IMR-90 (cell line): ENCODE data around the gene CUX1. TPM values are rescaled to one million over a fixed set of nuclear protein-coding genes. Genes with fewer than 3 reads are reported as not detected.

Experiments used
- ATAC-seq: fragments of 200-7000 bp; cut with Tn5 transposase; 2 replicates; pipeline ENCODE4 v1.9.1; 2020; ENCODE audit warnings: low read depth, mild to moderate bottlenecking, moderate library complexity
- BruUV-seq: library from RNA; stranded (reverse); fragments of 400-500 nt; replicated peaks from 2 replicates; lab custom pipeline; 2021; lab: Mats Ljungman, UMichigan
- CTCF ChIA-PET: fragments of 300-600 bp; formaldehyde crosslinking; extraction: SDS; loops from one replicate; lab custom pipeline; 2021; ENCODE audit warnings: antibody characterized with exemption; lab: Yijun Ruan, JAX
- POLR2A ChIA-PET: fragments of 300-600 bp; sonication (Branson Sonifier 250); formaldehyde crosslinking; loops from one replicate; lab custom pipeline; 2022; ENCODE audit warnings: antibody characterized with exemption; ENCODE audit not compliant: unreplicated experiment; lab: Charles Lee
- DNase-seq: peaks from one replicate; pipeline ENCODE4 v3.0.0; 2013
- H2AFZ ChIP-seq: replicated peaks from 2 replicates; pipeline ENCODE3; 2013; ENCODE audit warnings: low read length, mild to moderate bottlenecking; ENCODE audit not compliant: poor library complexity
- H2AK5ac ChIP-seq: 2 replicates; pipeline ENCODE4 v1.6.1; 2013; ENCODE audit warnings: low read depth, low read length, inconsistent platforms
- H2AK9ac ChIP-seq: replicated peaks from 2 replicates; pipeline ENCODE3; 2013; ENCODE audit warnings: mild to moderate bottlenecking, low read depth, low read length, moderate library complexity; ENCODE audit not compliant: poor library complexity
- H2BK120ac ChIP-seq: 2 replicates; pipeline ENCODE4 v1.6.1; 2013; ENCODE audit warnings: low read depth, low read length, inconsistent platforms
- H2BK15ac ChIP-seq: 3 replicates; pipeline ENCODE4 v1.6.1; 2013; ENCODE audit warnings: low read depth, low read length, inconsistent platforms
- H2BK20ac ChIP-seq: 2 replicates; pipeline ENCODE4 v1.6.1; 2013; ENCODE audit warnings: low read depth, mild to moderate bottlenecking, inconsistent platforms, low read length, moderate library complexity
- H2BK5ac ChIP-seq: 2 replicates; pipeline ENCODE4 v1.6.1; 2013; ENCODE audit warnings: mild to moderate bottlenecking, low read depth, low read length, inconsistent platforms; ENCODE audit not compliant: poor library complexity, severe bottlenecking
- H3K14ac ChIP-seq: replicated peaks from 2 replicates; pipeline ENCODE4 v1.6.1; 2013; ENCODE audit warnings: low read depth, low read length, inconsistent platforms
- H3K18ac ChIP-seq: 2 replicates; pipeline ENCODE4 v1.6.1; 2013; ENCODE audit warnings: low read depth, low read length, control low read depth
- H3K23ac ChIP-seq: 2 replicates; pipeline ENCODE4 v1.6.1; 2013; ENCODE audit warnings: low read depth, low read length, inconsistent platforms
- H3K27ac ChIP-seq: 2 replicates; pipeline ENCODE4 v1.5.1; 2013; ENCODE audit warnings: mild to moderate bottlenecking, control low read depth, low read length; ENCODE audit not compliant: insufficient read depth
- H3K27me3 ChIP-seq: 2 replicates; pipeline ENCODE4 v1.6.1; 2013; ENCODE audit warnings: low read length; ENCODE audit not compliant: control insufficient read depth, insufficient read depth
- H3K36me3 ChIP-seq: 2 replicates; pipeline ENCODE4 v1.6.1; 2013; ENCODE audit warnings: low read length, mixed read lengths; ENCODE audit not compliant: control insufficient read depth, insufficient read depth
- H3K4ac ChIP-seq: 2 replicates; pipeline ENCODE4 v1.6.1; 2013; ENCODE audit warnings: low read depth, low read length, inconsistent platforms
- H3K4me1 ChIP-seq: 2 replicates; pipeline ENCODE4 v1.6.1; 2013; ENCODE audit warnings: low read length, mixed read lengths; ENCODE audit not compliant: control insufficient read depth, insufficient read depth
- H3K4me2 ChIP-seq: 2 replicates; pipeline ENCODE4 v1.6.1; 2013; ENCODE audit warnings: low read depth, mild to moderate bottlenecking, control low read depth, low read length, moderate library complexity
- H3K4me3 ChIP-seq: 2 replicates; pipeline ENCODE4 v1.5.1; 2013; ENCODE audit warnings: low read depth, mild to moderate bottlenecking, control low read depth, low read length, moderate library complexity; ENCODE audit not compliant: insufficient read depth
- H3K56ac ChIP-seq: 2 replicates; pipeline ENCODE4 v1.6.1; 2013; ENCODE audit warnings: low read length, inconsistent platforms; ENCODE audit not compliant: insufficient read depth; ENCODE audit errors: extremely low read depth
- H3K79me1 ChIP-seq, 2 experiments: 2 replicates each; pipeline ENCODE4 v1.6.1; 2013; ENCODE audit warnings: low read length in 2 of 2, inconsistent platforms in 1 of 2, low read depth in 1 of 2
- H3K9ac ChIP-seq: 2 replicates; pipeline ENCODE4 v1.6.1; 2013; ENCODE audit warnings: low read depth, low read length, control low read depth
- H3K9me1 ChIP-seq: 2 replicates; pipeline ENCODE4 v1.6.1; 2013; ENCODE audit warnings: low read length, inconsistent platforms; ENCODE audit not compliant: insufficient read depth
- H3K9me3 ChIP-seq: 2 replicates; pipeline ENCODE4 v1.6.1; 2013; ENCODE audit warnings: low read length; ENCODE audit not compliant: control insufficient read depth, insufficient read depth
- H4K20me1 ChIP-seq: 2 replicates; pipeline ENCODE4 v1.6.1; 2013; ENCODE audit warnings: low read length, inconsistent platforms; ENCODE audit not compliant: insufficient read depth
- H4K5ac ChIP-seq: 2 replicates; pipeline ENCODE4 v1.6.1; 2013; ENCODE audit warnings: mild to moderate bottlenecking, low read depth, low read length, control low read depth
- H4K8ac ChIP-seq, 2 experiments: 2 replicates each; pipeline ENCODE4 v1.6.1; 2013; ENCODE audit warnings: low read depth in 2 of 2, low read length in 2 of 2, control low read depth in 1 of 2, inconsistent platforms in 1 of 2
- H4K91ac ChIP-seq: 2 replicates; pipeline ENCODE4 v1.6.1; 2013; ENCODE audit warnings: low read depth, low read length, inconsistent platforms; ENCODE audit not compliant: insufficient read depth
- BHLHE40 ChIP-seq: fragments of 150-350 bp; IDR thresholded peaks from 2 replicates; pipeline ENCODE4 v1.6.1; 2016; ENCODE audit warnings: mild to moderate bottlenecking, low read depth, low read length
- CHD1 ChIP-seq: IDR thresholded peaks from 2 replicates; pipeline ENCODE4 v1.6.1; 2012; ENCODE audit warnings: low read depth, low read length, improper control_type of control experiment
- FOS ChIP-seq: fragments of 150-350 bp; IDR thresholded peaks from 2 replicates; pipeline ENCODE4 v1.6.1; 2016; ENCODE audit warnings: low read depth, low read length
- MAZ ChIP-seq: IDR thresholded peaks from 2 replicates; pipeline ENCODE4 v1.6.1; 2012; ENCODE audit warnings: low read depth, mild to moderate bottlenecking, low read length, improper control_type of control experiment, moderate library complexity, borderline replicate concordance
- SMC3 ChIP-seq: fragments of 150-350 bp; IDR thresholded peaks from 2 replicates; pipeline ENCODE4 v1.6.1; 2016; ENCODE audit warnings: low read depth, mild to moderate bottlenecking, antibody characterized with exemption, low read length, moderate library complexity
- WGBS, 2 experiments: methylation state at CpG; one replicate each; pipeline versions ENCODE4 v1.1.5 to v1.1.7; 2013; ENCODE audit warnings: missing lambda C conversion rate in 2 of 2; ENCODE audit not compliant: insufficient read length in 1 of 2; ENCODE audit errors: extremely low coverage in 2 of 2; 5-methylcytosine and 5-hydroxymethylcytosine counted together
- dilution Hi-C: fragments of 300-500 bp; cut with HindIII; formaldehyde crosslinking; loops from one replicate; pipeline ENCODE4 v1.14.3; 2018; ENCODE audit warnings: low sequenced_read_pairs; ENCODE audit not compliant: unreplicated experiment
- in situ Hi-C: fragments of 300-500 bp; cut with MboI; formaldehyde crosslinking; loops from 3 replicates; pipeline ENCODE4 v1.14.3; 2019; ENCODE audit warnings: low sequenced_read_pairs, inconsistent platforms, mixed read lengths
- intact Hi-C: fragments of 100-400 bp; cut with micrococcal nuclease; formaldehyde crosslinking; loops from 2 replicates; pipeline ENCODE4 v1.10.0; 2022
- polyA plus RNA-seq, 3 experiments: library from polyadenylated mRNA; depleted of rRNA; stranded (reverse); fragments of >200 nt; gene quantifications; 2 replicates each; pipeline ENCODE4 v1.2.3, GENCODE V29; 2012; ENCODE audit warnings: low replicate concordance in 1 of 3
- total RNA-seq: library from RNA; depleted of rRNA; stranded (reverse); fragments of >200 nt; gene quantifications from 2 replicates; pipeline ENCODE4 v1.2.3, GENCODE V29; 2012

Gene CUX1
- total and polyA plus RNA-seq, 2 of the 4 experiments (the other 2 are of a cell fraction) = 19.7 to 46.4 TPM

DNA sequence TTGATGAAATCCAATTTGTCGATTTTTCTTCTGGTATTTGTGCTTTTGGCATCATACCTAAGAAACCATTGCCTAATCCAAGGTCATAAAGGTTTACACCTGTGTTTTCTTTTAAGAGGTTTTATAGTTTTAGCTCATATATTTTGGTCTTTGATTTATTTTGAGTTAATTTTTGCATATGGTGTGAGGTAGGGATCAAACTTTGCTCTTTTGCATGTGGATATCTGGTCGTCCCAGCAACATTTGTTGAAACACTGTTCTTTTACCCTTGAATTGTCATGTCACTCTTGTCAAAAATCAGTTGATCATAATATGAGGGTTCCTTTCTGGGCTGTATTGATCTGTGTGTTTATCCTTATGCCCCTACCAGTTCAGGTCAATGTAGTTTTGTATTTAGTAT is 236.7 kb downstream of the CUX1 start:
- H4K5ac ChIP-seq = no peak overlapping the region
- in situ Hi-C loops (no loop called here), intact Hi-C loops (no loop called here), dilution Hi-C loops (no loop called here)
- ATAC-seq (no peak), DNase-seq (no peak)
- H3K56ac ChIP-seq = no peak overlapping the region
- H3K4me3 ChIP-seq = no peak overlapping the region
- no peak overlapping the region for H2BK120ac ChIP-seq
- no peak overlapping the region for H2AK9ac ChIP-seq
- no peaks in the 10 kb centered on the region for H3K4me1 ChIP-seq
- peaks cover 18 to 23% of the 10 kb centered on the region in 2 experiments; a peak in 3 of 4 replicates for H3K79me1 ChIP-seq
- BruUV-seq = no TSS peak
- H3K14ac ChIP-seq = no peak overlapping the region
- H3K27ac ChIP-seq = no peak overlapping the region
- H2AK5ac ChIP-seq = no peak overlapping the region
- H2BK5ac ChIP-seq = no peak overlapping the region
- no peak overlapping the region for H3K4ac ChIP-seq
- no peak overlapping the region for H2BK20ac ChIP-seq
- H2BK15ac ChIP-seq = no peak overlapping the region
- CTCF ChIA-PET = no interaction called here
- TF ChIP-seq CHD1 (no peak), FOS (no peak), SMC3 (no peak), MAZ (no peak), BHLHE40 (no peak)
- H4K91ac ChIP-seq = no peak overlapping the region
- peaks cover 10% of the 10 kb centered on the region; the same call in 1 of the 2 replicates for H3K9me3 ChIP-seq
- H4K20me1 ChIP-seq = peaks cover 7% of the 10 kb centered on the region; the same call in 1 of the 2 replicates
- H3K18ac ChIP-seq = no peak overlapping the region
- no peak overlapping the region for H3K9ac ChIP-seq
- H2AFZ ChIP-seq = no peak overlapping the region
- no peak overlapping the region for H3K4me2 ChIP-seq
- WGBS, 2 experiments = 100% methylated on average over 1 of the region's 2 CpGs; no CpG with 5 or more reads in 1 of the 2 experiments
- no peaks in the 10 kb centered on the region for H3K9me1 ChIP-seq
- no peak overlapping the region for H4K8ac ChIP-seq
- H3K23ac ChIP-seq = no peak overlapping the region
- H3K27me3 ChIP-seq = no peaks in the 10 kb centered on the region
- H3K36me3 ChIP-seq = no peaks in the 10 kb centered on the region
- POLR2A ChIA-PET = no interaction called here
